Activated CD8-positive, alpha-beta memory T cell treated with anti-CD3 and anti-CD28 coated beads for 24 hours (primary cell): ENCODE measurements around the gene GNAL.

ENCODE experiments used
- DNase-seq: peaks from one replicate; pipeline ENCODE4 v3.0.0-alpha.2; 2020

GNAL gene

DNA sequence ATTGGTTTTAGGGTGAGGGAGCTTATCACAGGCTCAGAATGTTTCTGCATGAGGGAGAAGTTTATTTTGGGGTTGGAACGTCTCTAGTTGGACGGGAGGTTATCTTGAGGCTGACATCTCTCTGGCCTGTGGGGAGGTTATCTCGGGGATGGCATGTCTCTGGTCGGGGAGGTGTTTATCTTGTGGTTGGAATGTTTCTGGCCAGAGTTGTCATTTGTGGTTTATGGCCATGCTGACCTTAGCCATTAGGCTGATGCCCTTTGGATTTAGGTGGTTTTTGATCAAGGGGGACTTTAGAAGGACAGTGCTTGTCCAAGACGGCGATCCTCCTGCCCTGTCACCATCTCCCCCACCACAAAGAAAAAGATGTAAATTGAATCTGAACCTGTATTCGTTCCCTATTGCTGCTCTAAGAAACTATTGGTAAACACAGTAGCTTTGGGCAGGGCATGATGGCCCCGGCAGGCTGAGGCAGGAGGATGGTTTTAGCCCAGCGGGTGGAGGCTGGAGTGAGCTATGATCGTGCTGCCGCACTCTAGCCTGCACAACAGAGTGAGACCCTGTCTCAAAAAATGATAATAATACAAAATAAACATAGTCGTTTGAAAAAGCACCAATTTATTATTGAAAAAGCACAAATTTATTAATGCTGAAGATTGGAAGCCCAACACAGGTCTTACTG, 236.9 kb downstream of the GNAL start:
- DNase-seq: no peak

GRCh38 chr18:11927497-11927896, 238.4 kb downstream of the GNAL start:
- DNase-seq: no peak

DNA sequence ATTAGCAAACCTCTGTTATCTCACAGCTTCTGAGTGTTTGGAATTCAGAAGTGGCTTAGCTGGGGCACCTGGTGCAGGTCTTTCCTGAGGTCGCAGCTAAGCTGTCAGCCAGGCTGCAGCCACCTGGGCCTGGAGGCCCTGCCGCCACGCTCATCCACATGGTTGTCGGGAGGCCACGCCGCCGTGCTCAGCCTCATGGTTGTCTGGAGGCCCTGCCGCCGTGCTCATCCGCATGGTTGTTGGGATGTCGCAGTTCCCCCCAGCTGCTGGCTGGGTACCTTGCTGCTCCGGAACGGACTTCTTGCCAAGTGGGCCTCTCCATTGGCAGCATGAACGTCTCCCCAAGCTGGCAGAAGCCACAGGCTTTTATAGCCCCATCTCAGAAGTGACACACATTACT, 243.3 kb downstream of the GNAL start:
- no peak for DNase-seq
